Measurements from ENCODE around the gene FCAMR.

Gene FCAMR

DNA sequence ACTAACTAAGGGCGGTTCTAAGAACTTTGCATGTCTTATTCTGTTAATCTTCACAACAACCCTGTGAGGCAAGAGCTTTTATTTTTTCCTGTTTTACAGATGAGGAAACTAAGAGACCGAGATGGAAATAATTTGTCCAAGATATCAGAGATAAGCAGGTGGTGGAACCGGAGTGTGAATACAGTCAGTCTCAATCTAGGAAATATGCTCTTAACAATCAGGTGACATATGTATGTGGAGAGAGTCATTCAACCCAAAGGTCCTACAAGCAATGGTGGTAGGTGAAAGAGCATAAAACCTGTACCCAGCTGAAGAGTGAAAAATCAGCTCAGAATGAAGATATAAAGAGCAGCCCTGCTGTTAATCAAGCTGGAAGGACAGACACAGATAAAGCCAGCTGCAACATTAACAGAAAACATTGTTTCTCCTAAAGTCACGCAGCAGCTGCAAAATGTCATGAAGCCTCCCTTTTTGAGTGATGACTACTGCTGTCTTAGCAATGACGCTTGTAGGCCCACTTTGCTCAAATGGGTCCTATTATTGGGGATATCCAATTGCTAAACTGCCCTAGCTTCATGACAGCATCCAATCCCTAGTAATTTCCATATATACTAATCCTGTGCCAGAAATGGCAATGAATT lies 30.5 kb upstream of the FCAMR start:
- DNase-seq (ENCODE audit: low read depth in 2 of 2) = no peak

DNA sequence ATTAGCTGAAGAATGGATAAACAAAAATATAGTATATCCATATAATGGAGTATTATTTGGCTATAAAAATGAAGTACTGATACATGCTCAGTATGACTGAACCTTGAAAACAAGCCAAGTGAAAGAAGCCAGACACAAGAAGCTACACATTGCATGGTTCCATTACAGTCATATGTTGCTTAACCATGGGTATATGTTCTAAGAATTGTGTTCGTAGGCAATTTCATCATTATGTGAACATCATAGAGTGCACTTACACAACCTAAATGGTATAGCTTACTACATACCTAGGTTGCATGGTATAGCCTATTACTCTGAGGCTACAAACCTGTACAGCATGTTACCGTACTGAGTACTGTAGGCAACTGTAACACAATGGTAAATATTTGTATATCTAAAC lies 28.6 kb upstream of the FCAMR start:
- no peak for DNase-seq (ENCODE audit: low read depth in 2 of 2)

GRCh38 chr1:206992790-206993189 lies 22.5 kb upstream of the FCAMR start:
- DNase-seq (ENCODE audit: low read depth in 2 of 2) = no peak

GRCh38 chr1:206987873-206988272 lies 17.6 kb upstream of the FCAMR start:
- no peak for DNase-seq (ENCODE audit: low read depth in 2 of 2)

DNA sequence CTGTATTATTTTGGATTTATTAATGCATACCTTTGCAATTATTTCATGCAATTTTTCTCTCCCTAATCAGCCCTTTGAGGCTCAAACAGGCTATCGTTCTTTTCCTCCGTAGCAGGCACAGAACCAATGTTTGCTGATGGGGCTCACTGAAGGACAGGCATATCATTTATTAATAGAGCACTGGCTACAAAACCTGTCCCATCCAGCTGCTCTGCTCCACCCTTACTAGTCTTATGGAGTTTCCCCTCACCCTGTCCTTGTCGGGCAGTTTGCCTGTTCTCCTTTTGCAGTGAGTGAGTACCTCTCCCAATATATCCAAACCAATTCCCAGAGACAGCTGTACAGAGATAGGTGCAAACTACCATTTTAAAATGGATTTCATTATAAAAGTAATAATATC lies 16.6 kb upstream of the FCAMR start:
- no peak for DNase-seq (ENCODE audit: low read depth in 2 of 2)

GRCh38 chr1:206986402-206986801 lies 16.1 kb upstream of the FCAMR start:
- no peak for DNase-seq (ENCODE audit: low read depth in 2 of 2)

DNA sequence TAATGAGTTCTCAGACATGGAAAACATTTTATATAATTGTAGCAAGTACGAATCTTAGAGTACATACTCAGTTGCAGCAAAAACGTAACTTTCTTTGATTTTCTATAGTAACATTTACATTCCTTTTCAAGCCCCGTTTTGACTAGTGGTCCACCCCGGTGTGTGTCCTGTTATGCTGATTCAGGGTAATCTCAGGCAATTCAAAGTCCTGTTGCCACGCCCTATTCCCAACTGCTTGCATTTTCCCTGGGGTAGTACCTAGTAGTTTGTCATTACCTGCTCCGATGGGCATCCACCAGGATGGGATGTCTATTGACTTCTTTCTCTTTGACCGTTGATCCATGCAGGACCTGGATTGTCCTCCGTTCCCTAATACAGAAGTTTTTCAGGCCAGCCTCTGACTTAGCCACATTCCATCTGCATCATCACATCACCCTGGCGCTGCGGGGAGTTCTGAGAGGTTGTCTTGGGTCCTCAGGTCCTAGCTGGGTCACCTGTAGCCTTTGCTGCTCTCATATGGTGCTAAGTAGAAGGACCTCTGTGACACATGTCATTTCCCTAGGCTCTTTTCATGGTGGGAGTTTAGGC lies 15.0 kb upstream of the FCAMR start:
- DNase-seq (ENCODE audit: low read depth in 2 of 2) = no peak

DNA sequence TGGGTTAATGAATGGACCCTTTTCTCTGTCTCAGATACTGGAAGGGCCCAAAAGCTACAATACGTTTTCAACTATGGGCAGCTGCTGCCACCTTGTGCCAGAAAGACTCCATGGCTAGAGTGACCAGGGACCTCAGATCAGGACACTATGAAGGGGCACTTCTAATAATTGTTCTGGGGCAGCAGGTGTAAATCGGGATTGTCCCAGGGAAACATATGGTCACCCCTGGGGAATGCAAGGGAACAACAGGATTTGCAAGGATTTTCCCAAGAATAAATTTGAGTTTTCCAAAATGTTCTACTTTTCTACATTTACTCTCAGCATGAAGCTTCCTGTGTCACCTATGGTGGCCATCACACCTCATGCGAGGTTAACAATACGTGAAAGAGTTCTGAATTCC lies 12.0 kb upstream of the FCAMR start:
- no peak for DNase-seq (ENCODE audit: low read depth in 2 of 2)

DNA sequence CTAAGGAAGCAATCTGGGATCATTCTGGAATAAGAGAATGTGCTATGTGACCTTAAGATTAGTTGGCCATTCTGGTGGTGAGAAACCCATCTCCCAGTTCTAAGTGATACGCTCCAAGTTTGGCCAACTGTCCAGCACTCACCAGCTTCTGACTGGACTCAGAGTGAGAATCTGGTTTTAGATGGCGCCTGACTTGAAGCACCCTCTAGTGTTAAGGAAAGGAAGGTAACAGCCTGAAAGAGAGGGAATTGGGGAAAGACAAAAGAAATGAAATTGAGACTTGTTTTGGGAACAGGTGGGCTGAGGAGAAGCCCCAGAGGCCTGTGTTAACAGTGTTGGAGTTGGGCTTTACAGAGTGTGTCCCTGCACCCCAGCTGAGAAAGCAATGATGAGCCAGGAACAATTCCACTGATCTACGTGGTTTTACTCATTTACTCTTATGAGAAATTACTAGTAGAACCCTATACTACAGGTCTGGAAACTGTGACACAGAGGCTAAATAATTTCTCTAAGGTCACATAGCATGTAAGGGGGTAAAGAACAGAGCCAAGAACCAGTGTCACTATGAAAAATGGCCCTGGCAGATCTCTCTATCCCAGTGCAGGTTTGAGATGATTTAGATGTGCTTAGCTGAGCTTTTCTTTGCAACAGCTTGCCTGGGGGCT lies 9.3 kb upstream of the FCAMR start:
- DNase-seq (ENCODE audit: low read depth in 2 of 2) = no peak

DNA sequence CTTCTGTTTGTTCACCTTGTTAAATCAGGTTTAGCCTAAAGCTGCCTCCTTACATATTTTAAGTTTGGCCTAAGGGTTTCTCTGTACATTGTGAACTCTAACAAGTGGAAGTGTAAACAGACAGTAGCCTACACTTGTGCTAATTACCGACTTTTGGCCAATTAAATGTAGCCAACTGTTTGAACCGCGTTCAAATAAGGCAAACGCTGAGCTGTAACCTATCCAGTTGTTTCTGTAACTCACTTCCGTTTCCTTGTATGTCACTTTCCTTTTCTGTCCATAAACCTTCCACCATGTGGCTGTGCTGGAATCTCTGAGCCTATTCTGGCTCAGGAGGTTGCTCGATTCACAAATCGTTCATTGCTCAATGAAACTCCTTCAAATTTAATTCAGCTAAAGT lies 8.0 kb upstream of the FCAMR start:
- no peak for DNase-seq (ENCODE audit: low read depth in 2 of 2)

GRCh38 chr1:206975306-206975705 lies 5.0 kb upstream of the FCAMR start:
- DNase-seq (ENCODE audit: low read depth in 2 of 2) = no peak

DNA sequence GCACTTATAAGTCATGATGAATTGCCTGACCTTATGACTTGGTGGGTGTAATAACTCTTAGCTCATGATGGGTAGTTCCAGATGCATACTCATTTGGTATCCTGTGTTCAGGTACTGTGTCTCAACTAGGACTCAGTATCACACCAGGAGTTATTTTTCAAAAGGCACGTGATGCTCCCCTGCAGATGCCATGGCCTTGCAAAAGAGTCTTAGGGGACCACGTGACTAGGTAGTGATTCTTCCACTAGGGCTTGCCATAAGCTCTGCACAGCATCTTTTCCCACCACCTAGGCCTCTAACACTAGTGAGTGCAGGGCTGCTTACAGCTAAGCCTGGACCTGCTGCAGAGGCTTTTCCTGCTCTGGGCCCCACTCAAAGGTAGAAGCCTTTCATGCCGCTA lies 3.9 kb upstream of the FCAMR start:
- no peak for DNase-seq (ENCODE audit: low read depth in 2 of 2)

- DNase-seq (ENCODE audit: low read depth in 2 of 2) = no peak
Measured at GRCh38 chr1:206972728-206973127, 2.5 kb upstream of the FCAMR start.

DNA sequence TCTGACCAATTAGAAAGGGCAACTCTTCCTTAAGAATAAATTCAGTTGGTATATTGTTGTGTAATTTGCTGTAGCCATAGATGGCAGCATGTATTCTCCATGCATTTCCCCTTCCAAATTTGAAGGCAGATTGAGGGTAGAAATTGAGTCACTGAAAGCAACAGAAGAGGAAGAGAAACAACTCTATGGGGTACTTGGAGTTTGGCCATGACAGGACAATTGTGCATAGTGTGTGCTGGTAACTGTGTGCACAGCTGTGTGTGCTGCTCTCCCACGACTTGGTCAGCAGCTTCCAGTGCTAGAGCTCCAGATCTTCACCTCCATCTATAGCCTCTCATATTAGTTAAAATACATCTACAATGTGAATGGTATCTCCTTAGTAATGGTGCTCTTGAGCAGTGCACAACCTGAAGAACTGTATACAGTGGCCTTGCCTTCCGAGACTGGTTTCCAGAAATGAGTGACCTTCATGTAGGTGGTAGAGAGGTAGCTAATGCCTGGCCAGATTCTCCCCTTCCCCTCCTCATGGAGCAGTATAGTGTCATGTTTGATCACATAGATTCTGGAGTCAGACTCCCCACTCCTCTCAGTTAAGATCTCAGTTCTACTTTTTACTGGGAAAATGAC lies 882 bp upstream of the FCAMR start:
- no peak for DNase-seq (ENCODE audit: low read depth in 2 of 2)

GRCh38 chr1:206969090-206969489 lies 1.2 kb downstream of the FCAMR start:
- DNase-seq (ENCODE audit: low read depth in 2 of 2) = no peak

- DNase-seq (ENCODE audit: low read depth in 2 of 2) = peak in 1 of 2 experiments; percentile 7
Measured at GRCh38 chr1:206967096-206967849, 3.0 kb downstream of the FCAMR start.

GRCh38 chr1:206965781-206966180 lies 4.5 kb downstream of the FCAMR start:
- DNase-seq (ENCODE audit: low read depth in 2 of 2) = no peak

- DNase-seq (ENCODE audit: low read depth in 2 of 2) = no peak
Measured at GRCh38 chr1:206963740-206964139, 6.5 kb downstream of the FCAMR start.

GRCh38 chr1:206963119-206963712 lies 7.0 kb downstream of the FCAMR start:
- DNase-seq (ENCODE audit: low read depth in 2 of 2) = no peak

DNA sequence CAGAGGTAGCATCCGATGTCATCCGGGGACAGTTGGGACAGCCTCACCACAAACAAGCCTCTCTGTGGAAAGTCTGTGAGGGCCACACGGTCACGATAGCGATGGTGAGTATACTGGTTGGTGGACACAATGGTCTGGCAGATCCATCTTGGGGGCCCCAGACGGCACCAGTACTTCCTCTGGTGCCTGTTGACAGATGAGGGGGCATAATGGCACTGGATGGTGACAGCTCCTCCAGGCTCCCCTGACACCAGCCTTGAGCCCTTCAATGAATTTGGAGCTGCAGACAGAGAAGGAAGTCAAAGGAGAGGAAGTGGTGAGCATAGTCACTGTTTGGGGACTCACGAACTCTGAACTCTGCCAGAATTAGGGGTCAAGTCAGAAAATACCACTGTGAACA lies 8.0 kb downstream of the FCAMR start:
- no peak for DNase-seq (ENCODE audit: low read depth in 2 of 2)

DNA sequence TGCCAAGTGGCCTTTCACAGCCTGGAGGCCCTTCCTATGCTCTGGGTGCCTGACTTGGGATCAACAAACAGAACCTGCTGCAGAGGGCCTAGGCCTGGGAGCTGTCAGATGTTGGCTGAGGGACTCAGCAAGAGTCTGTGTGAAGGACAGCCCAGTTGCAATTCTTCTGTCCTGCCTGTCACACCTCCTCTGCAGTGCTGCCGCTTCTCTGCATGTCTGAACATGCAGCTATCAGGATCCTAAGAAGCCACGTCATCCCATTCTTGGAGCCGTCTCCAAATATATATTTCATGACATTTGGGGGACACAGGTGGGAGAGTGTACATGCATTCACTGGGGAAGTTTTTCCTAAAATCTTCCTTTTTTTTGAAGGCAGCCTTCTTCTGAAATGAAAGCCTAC lies 8.6 kb downstream of the FCAMR start:
- DNase-seq (ENCODE audit: low read depth in 2 of 2) = no peak

Data from fibroblast of skin of left quadriceps (primary cell).